IPS DF 6.9 (cell line): ENCODE data around the gene PLEKHG7.
"Not testable (repeated sequence)": the region's sequence is repeated elsewhere in the genome, so short reads cannot be mapped to it uniquely, and the experiment has no call there.

Experiments used
- DNase-seq: peaks from one replicate; pipeline ENCODE4 v3.0.0-alpha.2; 2013; ENCODE audit warnings: low read depth, low spot score
- H3K27ac ChIP-seq: one replicate; pipeline ENCODE4 v1.5.1; 2013; ENCODE audit warnings: low read length, control low read depth
- H3K27me3 ChIP-seq: 2 replicates; pipeline ENCODE4 v1.6.1; 2013; ENCODE audit warnings: mild to moderate bottlenecking, low read length; ENCODE audit not compliant: control insufficient read depth, insufficient read depth
- H3K36me3 ChIP-seq: 2 replicates; pipeline ENCODE4 v1.6.1; 2013; ENCODE audit warnings: low read length; ENCODE audit not compliant: control insufficient read depth, insufficient read depth
- H3K4me1 ChIP-seq: 2 replicates; pipeline ENCODE4 v1.6.1; 2013; ENCODE audit warnings: low read length; ENCODE audit not compliant: control insufficient read depth, insufficient read depth
- H3K4me3 ChIP-seq: 2 replicates; pipeline ENCODE4 v1.5.1; 2013; ENCODE audit warnings: mild to moderate bottlenecking, low read length
- H3K9me3 ChIP-seq: 2 replicates; pipeline ENCODE4 v1.6.1; 2013; ENCODE audit warnings: low read length, inconsistent platforms; ENCODE audit not compliant: control insufficient read depth, insufficient read depth
- WGBS: extraction: QIAGEN DNeasy Blood & Tissue Kit; methylation state at CpG from one replicate; pipeline ENCODE4 v1.1.7; 2013; ENCODE audit warnings: mixed read lengths, missing lambda C conversion rate; ENCODE audit not compliant: insufficient read length, insufficient coverage; 5-methylcytosine and 5-hydroxymethylcytosine counted together

The PLEKHG7 gene

GRCh38 chr12:92743026-92743425, 40.2 kb downstream of the PLEKHG7 start:
- WGBS = no CpG with 5 or more reads among the region's 3 CpGs
- Histone ChIP-seq H3K27me3 (no peaks in the 10 kb centered on the region; the same call in 1 of the 2 replicates), H3K4me3 (no peak overlapping the region), H3K27ac (no peak overlapping the region), H3K9me3 (no peaks in the 10 kb centered on the region), H3K36me3 (no peaks in the 10 kb centered on the region), H3K4me1 (no peaks in the 10 kb centered on the region)
- DNase-seq = no peak

- no peak for DNase-seq
Observed at GRCh38 chr12:92745856-92746550, 43.2 kb downstream of the PLEKHG7 start.

GRCh38 chr12:92747151-92747550, 44.4 kb downstream of the PLEKHG7 start:
- H3K27ac ChIP-seq = no peak overlapping the region
- no peak for DNase-seq
- no peaks in the 10 kb centered on the region for H3K4me1 ChIP-seq
- no CpG with 5 or more reads among the region's 1 CpG for WGBS
- no peaks in the 10 kb centered on the region for H3K9me3 ChIP-seq
- H3K36me3 ChIP-seq = no peaks in the 10 kb centered on the region
- H3K4me3 ChIP-seq = no peak overlapping the region
- no peaks in the 10 kb centered on the region; the same call in 1 of the 2 replicates for H3K27me3 ChIP-seq

More at GRCh38 chr12:92745856-92746550, 43.2 kb downstream of the PLEKHG7 start:
- Histone ChIP-seq H3K9me3 (no peaks in the 10 kb centered on the region), H3K27ac (no peak overlapping the region), H3K4me1 (no peaks in the 10 kb centered on the region), H3K27me3 (no peaks in the 10 kb centered on the region; the same call in 1 of the 2 replicates), H3K36me3 (no peaks in the 10 kb centered on the region), H3K4me3 (no peak overlapping the region)
- WGBS = no CpG with 5 or more reads among the region's 4 CpGs

- H3K27ac ChIP-seq, H3K27me3 ChIP-seq, DNase-seq, H3K4me3 ChIP-seq, H3K36me3 ChIP-seq, H3K4me1 ChIP-seq, H3K9me3 ChIP-seq: not testable (repeated sequence)
Observed at GRCh38 chr12:92749691-92750090, 46.9 kb downstream of the PLEKHG7 start.

GRCh38 chr12:92753976-92754885, 51.4 kb downstream of the PLEKHG7 start:
- WGBS = no CpG with 5 or more reads among the region's 10 CpGs

GRCh38 chr12:92756898-92757596, 54.3 kb downstream of the PLEKHG7 start:
- no CpG with 5 or more reads among the region's 3 CpGs for WGBS
- Histone ChIP-seq H3K9me3 (no peaks in the 10 kb centered on the region), H3K4me3 (no peak overlapping the region), H3K36me3 (no peaks in the 10 kb centered on the region), H3K27ac (no peak overlapping the region), H3K4me1 (no peaks in the 10 kb centered on the region), H3K27me3 (no peaks in the 10 kb centered on the region)
- DNase-seq = no peak

More at GRCh38 chr12:92753976-92754885, 51.4 kb downstream of the PLEKHG7 start:
- Histone ChIP-seq H3K27me3 (no peaks in the 10 kb centered on the region), H3K27ac (no peak overlapping the region), H3K4me1 (no peaks in the 10 kb centered on the region), H3K4me3 (no peak overlapping the region), H3K9me3 (no peaks in the 10 kb centered on the region), H3K36me3 (no peaks in the 10 kb centered on the region)
- no peak for DNase-seq

GRCh38 chr12:92757597-92758121, 54.9 kb downstream of the PLEKHG7 start:
- no CpG with 5 or more reads among the region's 5 CpGs for WGBS
- Histone ChIP-seq H3K27me3 (no peaks in the 10 kb centered on the region), H3K9me3 (no peaks in the 10 kb centered on the region), H3K27ac (no peak overlapping the region), H3K36me3 (no peaks in the 10 kb centered on the region), H3K4me1 (no peaks in the 10 kb centered on the region), H3K4me3 (no peak overlapping the region)
- DNase-seq = no peak

- peaks cover under 1% of the 10 kb centered on the region; the same call in 1 of the 2 replicates for H3K4me1 ChIP-seq
- no peaks in the 10 kb centered on the region for H3K36me3 ChIP-seq
- no peak for DNase-seq
- no peaks in the 10 kb centered on the region for H3K9me3 ChIP-seq
- no peaks in the 10 kb centered on the region for H3K27me3 ChIP-seq
- H3K27ac ChIP-seq = no peak overlapping the region
- no CpG with 5 or more reads among the region's 3 CpGs for WGBS
- no peak overlapping the region for H3K4me3 ChIP-seq
Observed at GRCh38 chr12:92759634-92760268, 57.0 kb downstream of the PLEKHG7 start.

GRCh38 chr12:92762773-92763172, 60.0 kb downstream of the PLEKHG7 start:
- Histone ChIP-seq H3K4me1 (peaks cover 1% of the 10 kb centered on the region; the same call in 1 of the 2 replicates), H3K4me3 (no peak overlapping the region), H3K27ac (no peak overlapping the region), H3K36me3 (no peaks in the 10 kb centered on the region), H3K27me3 (no peaks in the 10 kb centered on the region), H3K9me3 (no peaks in the 10 kb centered on the region)
- WGBS = no CpG with 5 or more reads among the region's 5 CpGs
- DNase-seq = no peak

- no peaks in the 10 kb centered on the region for H3K27me3 ChIP-seq
- no peak for DNase-seq
- H3K4me1 ChIP-seq = peaks cover 1% of the 10 kb centered on the region; the same call in 1 of the 2 replicates
- no peaks in the 10 kb centered on the region for H3K36me3 ChIP-seq
- no CpG with 5 or more reads among the region's 5 CpGs for WGBS
- no peaks in the 10 kb centered on the region for H3K9me3 ChIP-seq
- H3K4me3 ChIP-seq = no peak overlapping the region
- no peak overlapping the region for H3K27ac ChIP-seq
Observed at GRCh38 chr12:92764831-92765230, 62.0 kb downstream of the PLEKHG7 start.
